Measurements from ENCODE around the gene CMTM6. TPM values are rescaled to one million over a fixed set of nuclear protein-coding genes. Genes with fewer than 3 reads are reported as not detected.

CMTM6 gene
- total RNA-seq, 4 donors from 2014 or later = 36.0 to 131 (median 110) TPM

DNA sequence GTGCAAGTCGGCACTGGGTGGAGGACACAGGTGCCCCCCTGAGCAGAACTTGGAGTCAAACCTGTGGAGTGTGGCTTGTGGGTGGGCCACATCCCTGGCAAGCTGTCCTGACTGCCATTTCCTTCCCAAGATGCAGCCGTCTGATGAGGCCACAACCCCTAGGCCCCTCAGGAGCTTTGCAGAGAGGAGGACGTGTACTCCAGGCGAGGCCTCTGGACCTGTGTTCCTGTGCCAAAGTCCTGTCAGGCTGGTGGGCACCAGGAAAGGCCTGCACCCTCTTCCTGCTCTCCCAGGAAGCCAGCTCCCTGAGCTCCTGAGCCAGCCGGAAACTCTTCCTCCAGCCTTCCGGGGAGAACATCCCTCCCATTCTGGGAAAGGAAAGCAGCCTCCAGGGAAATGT lies 48.5 kb downstream of the CMTM6 start:
- H3K4me3 ChIP-seq = no peak overlapping the region
- peaks cover 9% of the 10 kb centered on the region for H3K36me3 ChIP-seq
- H3K9me3 ChIP-seq = no peaks in the 10 kb centered on the region
- no peak overlapping the region for H3K27ac ChIP-seq
- H3K4me1 ChIP-seq = no peaks in the 10 kb centered on the region
- DNase-seq (ENCODE audit: low spot score in 2 of 2) = peak in 1 of 2 donors; percentile 31
- no peaks in the 10 kb centered on the region for H3K27me3 ChIP-seq
- WGBS = 91% methylated on average over 5 of the region's 6 CpGs
- no peak for TF ChIP-seq POLR2A (IDR thresholded peaks at IDR 0.05)
- TF ChIP-seq EP300 (IDR thresholded peaks at IDR 0.05) = no peak
- TF ChIP-seq POLR2AphosphoS5 (IDR thresholded peaks at IDR 0.05) = no peak
- TF ChIP-seq, protein P1, sequence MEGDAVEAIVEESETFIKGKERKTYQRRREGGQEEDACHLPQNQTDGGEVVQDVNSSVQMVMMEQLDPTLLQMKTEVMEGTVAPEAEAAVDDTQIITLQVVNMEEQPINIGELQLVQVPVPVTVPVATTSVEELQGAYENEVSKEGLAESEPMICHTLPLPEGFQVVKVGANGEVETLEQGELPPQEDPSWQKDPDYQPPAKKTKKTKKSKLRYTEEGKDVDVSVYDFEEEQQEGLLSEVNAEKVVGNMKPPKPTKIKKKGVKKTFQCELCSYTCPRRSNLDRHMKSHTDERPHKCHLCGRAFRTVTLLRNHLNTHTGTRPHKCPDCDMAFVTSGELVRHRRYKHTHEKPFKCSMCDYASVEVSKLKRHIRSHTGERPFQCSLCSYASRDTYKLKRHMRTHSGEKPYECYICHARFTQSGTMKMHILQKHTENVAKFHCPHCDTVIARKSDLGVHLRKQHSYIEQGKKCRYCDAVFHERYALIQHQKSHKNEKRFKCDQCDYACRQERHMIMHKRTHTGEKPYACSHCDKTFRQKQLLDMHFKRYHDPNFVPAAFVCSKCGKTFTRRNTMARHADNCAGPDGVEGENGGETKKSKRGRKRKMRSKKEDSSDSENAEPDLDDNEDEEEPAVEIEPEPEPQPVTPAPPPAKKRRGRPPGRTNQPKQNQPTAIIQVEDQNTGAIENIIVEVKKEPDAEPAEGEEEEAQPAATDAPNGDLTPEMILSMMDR (IDR thresholded peaks at IDR 0.05) = no peak

DNA sequence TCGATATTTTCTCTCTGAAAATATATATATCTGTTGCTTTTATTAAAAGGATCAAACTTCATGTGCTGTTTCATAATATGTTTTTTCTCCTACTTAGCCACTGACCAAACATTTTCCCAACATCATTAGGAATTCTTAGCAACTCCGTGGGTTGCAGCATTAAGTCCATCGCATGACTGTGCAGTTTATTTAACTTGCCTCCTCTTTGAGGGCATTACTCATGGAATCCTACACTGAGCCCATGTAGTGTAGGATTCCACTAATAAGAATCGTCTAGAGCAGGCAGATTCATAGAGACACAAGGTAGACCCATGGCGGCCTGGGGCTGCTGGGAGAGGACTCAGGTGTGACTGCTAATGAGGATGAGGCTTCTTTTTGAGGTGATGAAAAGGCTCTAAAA lies 49.3 kb downstream of the CMTM6 start:
- no peak for TF ChIP-seq POLR2A (IDR thresholded peaks at IDR 0.05)
- no peak for TF ChIP-seq POLR2AphosphoS5 (IDR thresholded peaks at IDR 0.05)
- TF ChIP-seq, protein P1 (IDR thresholded peaks at IDR 0.05) = no peak
- TF ChIP-seq EP300 (IDR thresholded peaks at IDR 0.05) = no peak
- WGBS = 96% methylated on average over 5 of the region's 5 CpGs
- Histone ChIP-seq H3K36me3 (peaks cover 9% of the 10 kb centered on the region), H3K27ac (no peak overlapping the region), H3K4me1 (no peaks in the 10 kb centered on the region), H3K27me3 (no peaks in the 10 kb centered on the region), H3K4me3 (no peak overlapping the region), H3K9me3 (no peaks in the 10 kb centered on the region)
- DNase-seq (ENCODE audit: low spot score in 2 of 2) = peak in 1 of 2 donors; percentile 7

DNA sequence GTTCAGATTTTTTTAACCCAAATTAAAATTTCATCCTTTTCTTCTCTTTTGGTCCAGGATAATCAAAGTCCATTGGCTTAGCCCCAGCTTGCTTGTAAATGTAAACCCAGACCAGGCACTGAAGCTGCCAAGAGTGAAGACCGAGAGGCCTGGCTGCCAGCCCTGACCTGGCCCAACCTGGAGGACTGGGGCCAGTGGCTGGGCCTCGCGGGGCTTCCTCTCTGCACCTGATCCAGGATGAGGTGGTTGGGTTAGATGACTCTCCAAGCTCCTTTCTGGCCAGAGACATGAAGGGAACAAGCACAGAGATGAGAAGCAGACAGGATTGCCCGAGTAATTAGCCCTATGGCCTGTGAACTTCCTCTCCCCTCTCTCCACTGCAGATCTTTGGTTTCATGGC lies 50.6 kb downstream of the CMTM6 start:
- Histone ChIP-seq H3K27me3 (no peaks in the 10 kb centered on the region), H3K27ac (no peak overlapping the region), H3K4me3 (no peak overlapping the region), H3K36me3 (peaks cover 9% of the 10 kb centered on the region), H3K9me3 (no peaks in the 10 kb centered on the region), H3K4me1 (no peaks in the 10 kb centered on the region)
- TF ChIP-seq POLR2A (IDR thresholded peaks at IDR 0.05) (no peak), POLR2AphosphoS5 (IDR thresholded peaks at IDR 0.05) (no peak), EP300 (IDR thresholded peaks at IDR 0.05) (no peak)
- TF ChIP-seq, protein P1 (IDR thresholded peaks at IDR 0.05) = no peak
- DNase-seq (ENCODE audit: low spot score in 2 of 2) = peak in 1 of 2 donors; percentile 27
- 83% methylated on average over 3 of the region's 4 CpGs for WGBS

DNA sequence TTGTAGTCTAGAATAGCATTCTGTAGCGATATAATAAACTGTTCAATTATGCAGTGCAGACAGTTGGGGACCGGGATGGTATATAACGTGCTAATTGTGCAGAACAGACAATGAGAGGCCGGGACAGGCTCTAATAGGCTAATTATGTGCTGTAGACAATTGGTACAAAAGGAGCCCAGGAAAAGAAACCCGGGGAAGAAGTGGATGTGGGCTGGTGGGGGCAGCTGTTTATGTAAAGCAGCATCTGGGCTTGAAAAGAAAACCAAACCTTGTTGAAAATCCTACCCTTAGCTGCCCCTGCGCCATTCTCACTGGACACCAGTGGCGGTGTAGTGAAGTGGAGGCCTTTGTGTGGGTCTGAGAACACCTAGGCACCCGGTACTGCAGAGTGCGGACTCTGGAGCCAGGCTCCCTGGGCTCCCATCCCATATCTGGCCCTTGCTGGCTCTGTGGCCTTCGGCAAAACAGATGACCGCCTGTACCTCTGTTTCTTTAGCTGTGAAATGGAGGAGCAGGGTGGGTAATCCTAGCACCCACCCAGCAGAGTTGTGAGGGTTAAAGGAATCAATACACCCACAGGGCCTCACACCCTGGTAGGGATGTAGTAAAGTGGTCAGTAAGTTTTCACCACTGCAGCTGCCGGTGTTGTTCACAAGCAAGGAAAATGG lies 51.5 kb downstream of the CMTM6 start:
- Histone ChIP-seq H3K4me3 (no peak overlapping the region), H3K36me3 (peaks cover 6% of the 10 kb centered on the region), H3K27ac (no peak overlapping the region), H3K9me3 (no peaks in the 10 kb centered on the region), H3K27me3 (no peaks in the 10 kb centered on the region), H3K4me1 (no peaks in the 10 kb centered on the region)
- 94% methylated on average over 12 of the region's 12 CpGs for WGBS
- DNase-seq (ENCODE audit: low spot score in 2 of 2) = peak in 1 of 2 donors; percentile 27
- TF ChIP-seq, protein P1 (IDR thresholded peaks at IDR 0.05) = no peak
- TF ChIP-seq POLR2A (IDR thresholded peaks at IDR 0.05) = no peak
- no peak for TF ChIP-seq POLR2AphosphoS5 (IDR thresholded peaks at IDR 0.05)
- no peak for TF ChIP-seq EP300 (IDR thresholded peaks at IDR 0.05)

DNA sequence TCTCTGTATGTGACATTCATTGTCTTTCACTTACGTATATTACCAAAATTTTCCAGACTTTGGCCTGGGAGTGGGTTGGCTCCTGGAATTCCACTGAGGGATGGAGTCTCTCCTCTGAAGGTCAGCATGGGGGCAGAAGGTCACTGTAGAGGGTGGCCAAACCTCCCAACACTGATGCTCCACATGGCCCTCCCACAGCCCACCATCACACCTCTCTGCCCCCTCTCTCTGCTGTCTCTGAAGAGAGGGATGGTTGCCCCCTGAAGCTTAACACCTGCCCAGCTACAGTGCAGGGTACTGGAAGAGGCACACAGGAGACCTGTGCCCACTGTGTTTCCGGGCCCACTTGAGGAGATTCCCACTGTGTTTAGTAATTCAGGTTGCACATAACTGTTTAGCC lies 52.2 kb downstream of the CMTM6 start:
- peaks cover 6% of the 10 kb centered on the region for H3K36me3 ChIP-seq
- no peak for TF ChIP-seq POLR2AphosphoS5 (IDR thresholded peaks at IDR 0.05)
- 97% methylated on average over 2 of the region's 2 CpGs for WGBS
- H3K4me3 ChIP-seq = no peak overlapping the region
- no peaks in the 10 kb centered on the region for H3K27me3 ChIP-seq
- H3K27ac ChIP-seq = no peak overlapping the region
- H3K9me3 ChIP-seq = no peaks in the 10 kb centered on the region
- H3K4me1 ChIP-seq = no peaks in the 10 kb centered on the region
- peak in 1 of 2 donors; percentile 11 for DNase-seq (ENCODE audit: low spot score in 2 of 2)
